CD4-positive, alpha-beta memory T cell (primary cell): ENCODE data around the gene DPP8. TPM values are rescaled to one million over a fixed set of nuclear protein-coding genes. Genes with fewer than 3 reads are reported as not detected.

ENCODE experiments used
- CTCF ChIA-PET: fragments of 350-600 bp; sonication (Branson Sonifier 250); formaldehyde crosslinking; loops from one replicate; lab custom pipeline; 2021; ENCODE audit warnings: inconsistent platforms; ENCODE audit not compliant: partially characterized antibody; lab: Charles Lee
- POLR2A ChIA-PET: fragments of 350-600 bp; sonication (Branson Sonifier 250); formaldehyde crosslinking; loops from one replicate; lab custom pipeline; 2021; ENCODE audit not compliant: partially characterized antibody; lab: Charles Lee
- DNase-seq, 5 donors: peaks; one replicate each; pipeline versions ENCODE4 v3.0.0 to v3.0.0-alpha.2; 2020 to 2022; ENCODE audit warnings: mixed read lengths in 1 of 5
- H3K27ac ChIP-seq: one replicate; pipeline ENCODE4 v1.7.0; 2013; ENCODE audit warnings: low read depth, low read length
- H3K27me3 ChIP-seq: 2 replicates; pipeline ENCODE4 v1.7.0; 2013; ENCODE audit warnings: mild to moderate bottlenecking, low read length, moderate library complexity; ENCODE audit not compliant: insufficient read depth
- H3K36me3 ChIP-seq: 2 replicates; pipeline ENCODE4 v1.7.0; 2013; ENCODE audit warnings: mild to moderate bottlenecking, low read length, moderate library complexity; ENCODE audit not compliant: insufficient read depth
- H3K4me1 ChIP-seq: 2 replicates; pipeline ENCODE4 v1.7.0; 2013; ENCODE audit warnings: mild to moderate bottlenecking, low read length, moderate library complexity; ENCODE audit not compliant: insufficient read depth
- H3K4me3 ChIP-seq, 2 donors: one replicate each; pipeline ENCODE4 v1.7.0; 2013; ENCODE audit warnings: low read length in 2 of 2, mild to moderate bottlenecking in 1 of 2
- H3K9me3 ChIP-seq, 2 donors: one replicate each; pipeline ENCODE4 v1.7.0; 2013; ENCODE audit warnings: low read length in 2 of 2, control low read depth in 1 of 2; ENCODE audit not compliant: control insufficient read depth in 1 of 2
- H3K27ac Mint-ChIP-seq, 7 donors: one replicate each; pipeline ENCODE4 v1.8.0; 2020 to 2021; ENCODE audit warnings: mixed read lengths in 7 of 7, mild to moderate bottlenecking in 6 of 7, inconsistent platforms in 3 of 7, moderate library complexity in 3 of 7
- H3K27me3 Mint-ChIP-seq, 2 donors: one replicate each; pipeline ENCODE4 v1.8.0; 2020 to 2021; ENCODE audit warnings: mixed read lengths in 2 of 2
- H3K36me3 Mint-ChIP-seq, 2 donors: one replicate each; pipeline ENCODE4 v1.8.0; 2020 to 2021; ENCODE audit warnings: mixed read lengths in 2 of 2, inconsistent platforms in 1 of 2, mild to moderate bottlenecking in 1 of 2
- H3K4me1 Mint-ChIP-seq, 4 donors: one replicate each; pipeline ENCODE4 v1.8.0; 2020 to 2021; ENCODE audit warnings: mixed read lengths in 4 of 4, mild to moderate bottlenecking in 1 of 4
- H3K4me3 Mint-ChIP-seq, 8 donors: one replicate each; pipeline ENCODE4 v1.8.0; 2020 to 2021; ENCODE audit warnings: mixed read lengths in 8 of 8, mild to moderate bottlenecking in 7 of 8, moderate library complexity in 6 of 8, inconsistent platforms in 3 of 8
- H3K9me3 Mint-ChIP-seq, 8 donors: one replicate each; pipeline ENCODE4 v1.8.0; 2020 to 2021; ENCODE audit warnings: mixed read lengths in 8 of 8, mild to moderate bottlenecking in 5 of 8, inconsistent platforms in 3 of 8, moderate library complexity in 1 of 8
- intact Hi-C: fragments of 100-400 bp; cut with micrococcal nuclease; formaldehyde crosslinking; loops from one replicate; pipeline ENCODE4 v1.15.1; 2023
- polyA plus RNA-seq, 2 donors: library from polyadenylated mRNA; unstranded; fragments of 300-500 nt; fragmentation: Illumina TruSeq; gene quantifications; one replicate each; pipeline ENCODE4 v1.2.3, GENCODE V29; 2021
- total RNA-seq, 2 experiments: library from RNA; stranded (reverse); gene quantifications; one replicate each; pipeline ENCODE4 v1.2.3, GENCODE V29; 2021

DPP8 gene
- total and polyA plus RNA-seq, 4 experiments from 2014 or later: 39.2 to 58.6 (median 52.8) TPM

DNA sequence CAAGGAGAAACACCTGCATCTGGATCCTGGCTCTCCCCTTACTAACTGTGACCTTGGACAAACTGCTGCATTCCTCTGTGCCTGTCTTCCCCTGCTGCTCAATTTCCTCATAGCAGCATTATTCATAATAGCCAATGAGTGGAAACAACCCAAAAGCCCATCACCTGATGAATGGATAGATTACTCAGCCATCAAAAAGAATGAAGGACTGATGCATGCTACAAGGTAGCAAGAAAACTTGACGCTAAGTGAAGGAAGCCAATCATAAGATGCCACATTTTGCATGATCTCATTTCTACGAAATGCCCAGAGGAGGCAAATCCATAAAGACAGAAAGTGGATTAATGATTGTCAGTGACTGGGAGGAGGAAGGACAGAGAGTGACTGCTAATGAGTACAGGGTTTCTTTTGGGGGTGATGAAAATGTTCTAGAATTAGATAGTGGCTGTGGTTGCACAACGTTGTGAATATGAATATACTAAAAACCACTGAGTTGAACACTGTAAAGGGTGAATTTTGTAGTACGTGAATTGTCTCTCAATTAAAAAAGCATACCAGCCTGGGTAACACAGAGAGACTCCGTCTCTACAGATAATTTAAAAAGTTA is 105.9 kb downstream of the DPP8 start:
- CTCF ChIA-PET: no interaction called here
- no peak overlapping the region for H3K4me3 Mint-ChIP-seq
- Histone ChIP-seq H3K4me1 (no peaks in the 10 kb centered on the region), H3K27me3 (no peaks in the 10 kb centered on the region), H3K36me3 (no peaks in the 10 kb centered on the region), H3K9me3 (no peaks in the 10 kb centered on the region), H3K4me3 (no peak overlapping the region), H3K27ac (no peak overlapping the region)
- POLR2A ChIA-PET: no interaction called here
- DNase-seq: no peak
- no peaks in the 10 kb centered on the region for H3K4me1 Mint-ChIP-seq
- H3K9me3 Mint-ChIP-seq: no peaks in the 10 kb centered on the region
- intact Hi-C loops: no loop called here
- H3K27ac Mint-ChIP-seq: no peak overlapping the region
- peaks cover 12 to 23% of the 10 kb centered on the region in 2 donors for H3K27me3 Mint-ChIP-seq
- H3K36me3 Mint-ChIP-seq: no peaks in the 10 kb centered on the region

DNA sequence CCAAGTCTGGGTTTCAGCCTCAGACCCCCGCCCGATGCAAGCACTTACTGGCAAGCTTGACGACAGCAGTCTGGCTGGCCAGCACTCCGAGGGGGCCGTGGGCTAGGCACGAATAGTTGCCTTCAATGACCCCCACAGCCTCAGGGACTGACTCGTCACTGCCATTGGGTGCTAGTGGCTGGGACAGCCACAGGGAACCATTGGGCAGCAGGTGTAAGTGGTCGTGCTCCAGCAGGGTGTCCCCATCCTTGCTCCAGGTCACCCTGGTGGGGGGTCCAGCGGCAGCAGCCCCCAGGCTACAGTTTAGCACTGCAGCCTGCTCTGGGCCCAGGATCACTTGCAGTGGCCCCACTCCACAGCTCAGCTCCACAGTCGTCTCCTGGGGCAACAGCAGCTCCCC is 106.5 kb downstream of the DPP8 start:
- CTCF ChIA-PET: no interaction called here

DNA sequence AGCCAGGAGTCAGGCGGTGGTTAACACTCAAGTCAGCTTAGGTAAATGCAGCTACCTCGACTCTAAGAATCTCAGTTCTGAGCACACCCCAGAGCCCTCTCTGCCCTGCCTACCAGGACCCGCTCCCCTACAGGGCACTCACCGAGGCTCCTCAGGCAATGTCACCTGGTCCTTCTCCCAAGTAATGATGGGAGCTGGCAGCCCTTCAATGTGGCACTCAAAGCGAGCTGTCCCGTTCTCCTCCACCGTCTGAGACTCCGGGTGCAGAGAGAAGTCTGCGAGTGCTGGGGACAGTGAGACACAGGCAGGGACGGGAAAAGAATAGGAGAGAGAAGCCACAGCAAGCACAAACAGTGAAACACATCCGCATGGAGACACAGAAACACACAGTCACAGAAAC is 107.5 kb downstream of the DPP8 start:
- Histone ChIP-seq H3K27me3 (no peaks in the 10 kb centered on the region), H3K27ac (no peak overlapping the region), H3K4me3 (no peak overlapping the region), H3K4me1 (no peaks in the 10 kb centered on the region), H3K36me3 (no peaks in the 10 kb centered on the region), H3K9me3 (no peaks in the 10 kb centered on the region)
- ChIA-PET POLR2A (no interaction called here), CTCF (interaction anchor here (0.7 kb wide), 1 partner anchor 9 kb away, joined by 3 read pairs; no protein-coding TSS in a partner anchor)
- DNase-seq: no peak
- H3K27me3 Mint-ChIP-seq: peaks cover 10 to 21% of the 10 kb centered on the region in 2 donors
- H3K4me3 Mint-ChIP-seq: no peak overlapping the region
- intact Hi-C loops: no loop called here
- H3K27ac Mint-ChIP-seq: no peak overlapping the region
- H3K36me3 Mint-ChIP-seq: no peaks in the 10 kb centered on the region
- no peaks in the 10 kb centered on the region for H3K9me3 Mint-ChIP-seq
- H3K4me1 Mint-ChIP-seq: no peaks in the 10 kb centered on the region

More for the DNA sequence above, 106.5 kb downstream of the DPP8 start:
- no peaks in the 10 kb centered on the region for H3K9me3 Mint-ChIP-seq
- no peak overlapping the region for H3K27ac ChIP-seq
- no peak for DNase-seq
- H3K36me3 Mint-ChIP-seq: no peaks in the 10 kb centered on the region
- no peaks in the 10 kb centered on the region for H3K9me3 ChIP-seq
- no peaks in the 10 kb centered on the region for H3K36me3 ChIP-seq
- H3K4me3 ChIP-seq: no peak overlapping the region
- no peaks in the 10 kb centered on the region for H3K4me1 ChIP-seq
- H3K27me3 ChIP-seq: no peaks in the 10 kb centered on the region
- H3K27ac Mint-ChIP-seq: no peak overlapping the region
- POLR2A ChIA-PET: no interaction called here
- intact Hi-C loops: no loop called here
- H3K4me3 Mint-ChIP-seq: no peak overlapping the region
- no peaks in the 10 kb centered on the region for H3K4me1 Mint-ChIP-seq
- peaks cover 12 to 21% of the 10 kb centered on the region in 2 donors for H3K27me3 Mint-ChIP-seq

DNA sequence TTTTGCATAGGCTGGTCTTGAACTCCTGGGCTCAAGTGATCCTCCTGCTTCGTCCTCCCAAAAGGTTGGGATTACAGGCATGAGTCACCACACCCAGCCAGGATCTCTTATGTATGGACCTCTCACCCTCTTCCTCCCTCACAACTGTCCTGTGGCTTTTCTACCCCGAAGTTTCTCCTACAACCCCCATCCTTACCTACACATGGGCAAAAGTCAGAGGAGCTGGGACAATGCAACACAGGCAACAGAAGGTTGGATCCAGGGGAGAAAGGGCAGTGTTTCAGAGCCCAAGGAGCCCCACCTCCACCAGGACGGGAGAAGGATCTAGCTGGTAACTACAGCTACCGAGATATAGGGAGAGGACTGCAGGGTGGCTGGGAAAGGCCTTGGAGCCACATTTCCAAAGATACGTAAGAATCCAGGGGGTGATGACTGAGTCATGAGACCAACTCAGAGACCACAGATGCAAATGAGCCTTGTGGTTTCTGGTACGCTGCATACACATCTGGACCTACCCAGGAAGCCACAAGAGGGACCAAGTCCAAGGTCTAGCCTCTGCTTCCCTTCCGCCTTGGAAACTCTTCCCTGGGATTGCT is 108.4 kb downstream of the DPP8 start:
- DNase-seq: no peak
- H3K4me1 Mint-ChIP-seq: no peaks in the 10 kb centered on the region
- POLR2A ChIA-PET: no interaction called here
- no peaks in the 10 kb centered on the region for H3K9me3 Mint-ChIP-seq
- no peaks in the 10 kb centered on the region for H3K36me3 Mint-ChIP-seq
- no peaks in the 10 kb centered on the region for H3K36me3 ChIP-seq
- no peak overlapping the region for H3K4me3 Mint-ChIP-seq
- peaks cover 13 to 26% of the 10 kb centered on the region in 2 donors for H3K27me3 Mint-ChIP-seq
- CTCF ChIA-PET: no interaction called here
- no peaks in the 10 kb centered on the region for H3K27me3 ChIP-seq
- H3K4me1 ChIP-seq: no peaks in the 10 kb centered on the region
- intact Hi-C loops: no loop called here
- no peaks in the 10 kb centered on the region for H3K9me3 ChIP-seq
- no peak overlapping the region for H3K27ac Mint-ChIP-seq
- no peak overlapping the region for H3K4me3 ChIP-seq
- no peak overlapping the region for H3K27ac ChIP-seq

DNA sequence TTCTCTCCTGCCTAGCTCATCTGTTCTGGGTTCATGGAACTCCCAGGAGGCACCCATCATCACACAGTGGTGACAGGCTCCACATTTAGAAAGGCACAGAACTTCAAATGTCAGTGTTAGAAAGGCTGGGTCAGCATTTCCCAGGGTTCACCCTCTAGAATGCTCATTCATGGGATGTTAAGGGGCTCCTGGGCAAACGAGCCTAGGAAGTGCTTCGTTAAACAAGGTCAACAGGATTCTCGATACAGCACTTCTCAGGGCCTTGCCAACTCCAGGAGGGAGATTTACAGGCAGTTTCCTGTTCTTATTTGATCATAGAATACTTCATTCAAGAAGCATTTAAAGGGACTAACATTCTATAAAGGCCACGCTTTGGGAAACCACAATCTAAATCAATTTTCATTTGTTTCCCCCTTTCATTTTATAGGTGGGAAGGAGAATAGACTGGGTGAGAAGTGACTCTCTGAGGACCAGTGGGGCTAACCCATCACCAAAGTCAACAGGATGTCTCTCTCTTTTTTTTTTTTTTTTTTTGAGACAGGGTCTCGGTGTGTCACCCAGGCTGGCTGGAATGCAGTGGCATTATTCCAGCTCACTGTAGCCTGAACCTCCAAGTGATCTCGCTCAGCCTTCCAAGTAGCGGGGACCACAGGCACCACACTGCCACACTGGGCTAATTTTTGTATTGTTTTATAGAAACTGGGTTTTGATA is 109.0 kb downstream of the DPP8 start:
- ChIA-PET POLR2A (no interaction called here), CTCF (no interaction called here)
- Mint-ChIP-seq H3K36me3 (no peaks in the 10 kb centered on the region), H3K4me1 (no peaks in the 10 kb centered on the region), H3K9me3 (no peaks in the 10 kb centered on the region), H3K27me3 (peaks cover 13 to 31% of the 10 kb centered on the region in 2 donors), H3K27ac (no peak overlapping the region), H3K4me3 (no peak overlapping the region)
- Histone ChIP-seq H3K4me3 (no peak overlapping the region), H3K27ac (no peak overlapping the region), H3K4me1 (no peaks in the 10 kb centered on the region), H3K36me3 (no peaks in the 10 kb centered on the region), H3K9me3 (no peaks in the 10 kb centered on the region), H3K27me3 (no peaks in the 10 kb centered on the region)
- DNase-seq: no peak
- intact Hi-C loops: no loop called here

DNA sequence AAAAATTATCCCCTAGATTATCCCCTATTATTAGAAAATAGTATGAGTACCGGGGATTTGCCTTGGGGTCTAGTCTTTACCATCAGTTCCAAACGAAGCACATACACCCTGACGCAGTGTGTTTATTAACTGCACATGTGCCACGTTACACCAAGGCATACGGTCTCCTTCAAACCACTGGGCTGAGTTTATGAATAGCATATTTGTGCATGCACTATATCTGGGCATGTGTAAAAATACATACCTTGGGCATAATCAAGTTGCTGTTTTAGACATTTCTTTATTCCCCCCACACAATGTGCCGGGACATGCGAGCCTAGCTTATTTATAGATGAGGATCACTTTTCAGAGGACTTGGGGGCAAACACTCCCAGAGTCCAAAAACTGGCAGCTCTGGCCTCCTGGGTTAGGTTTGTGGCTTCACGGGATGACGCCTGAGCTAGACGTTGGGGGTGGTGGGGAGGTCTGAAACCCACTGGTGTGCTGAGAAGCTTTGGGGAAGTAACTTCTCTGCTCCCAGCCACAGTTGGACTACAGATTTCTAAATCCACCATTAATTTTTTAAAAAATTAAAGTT is 111.0 kb downstream of the DPP8 start:
- H3K4me3 ChIP-seq: no peak overlapping the region
- H3K27ac ChIP-seq: no peak overlapping the region
- no peak overlapping the region for H3K27ac Mint-ChIP-seq
- CTCF ChIA-PET: interaction anchor here (1.5 kb wide), 1 partner anchor 20 kb away, joined by 3 read pairs; no protein-coding TSS in a partner anchor
- H3K27me3 ChIP-seq: peaks cover 3% of the 10 kb centered on the region
- no peaks in the 10 kb centered on the region for H3K4me1 ChIP-seq
- no peak for DNase-seq
- intact Hi-C loops: no loop called here
- peaks cover 19 to 31% of the 10 kb centered on the region in 2 donors for H3K27me3 Mint-ChIP-seq
- H3K9me3 ChIP-seq: no peaks in the 10 kb centered on the region
- H3K9me3 Mint-ChIP-seq: no peaks in the 10 kb centered on the region
- H3K36me3 Mint-ChIP-seq: no peaks in the 10 kb centered on the region
- no peak overlapping the region for H3K4me3 Mint-ChIP-seq
- POLR2A ChIA-PET: no interaction called here
- H3K4me1 Mint-ChIP-seq: no peaks in the 10 kb centered on the region
- no peaks in the 10 kb centered on the region for H3K36me3 ChIP-seq

DNA sequence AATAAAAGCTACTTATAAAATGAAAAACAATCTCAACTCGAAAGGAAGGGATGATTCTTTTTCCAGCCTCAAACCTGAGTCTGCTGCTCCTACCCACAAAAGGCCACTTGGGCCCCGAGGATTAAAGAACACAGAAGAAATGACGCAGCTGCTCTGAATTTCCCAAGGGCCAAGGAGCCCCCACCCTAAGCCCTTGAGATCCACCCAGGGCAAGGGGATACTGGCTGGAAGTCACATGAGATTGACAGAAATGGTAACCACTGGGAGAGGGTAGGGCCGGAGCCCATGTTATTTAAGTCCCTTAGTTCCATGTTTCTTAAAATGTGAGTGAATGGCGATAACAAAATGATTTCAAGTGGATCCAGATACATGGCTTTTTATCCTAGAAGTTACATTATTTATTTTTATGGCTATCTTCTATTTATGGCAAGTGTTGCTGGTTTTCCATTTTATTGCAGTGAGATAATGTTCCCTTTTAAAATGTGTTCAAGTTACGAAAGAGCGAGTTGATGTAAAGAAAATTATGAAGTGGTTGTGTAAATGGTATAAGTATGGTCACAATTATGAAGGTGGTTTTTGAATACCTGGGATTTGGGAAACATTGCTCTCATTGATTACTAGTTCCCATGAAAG is 111.6 kb downstream of the DPP8 start:
- H3K4me1 ChIP-seq: no peaks in the 10 kb centered on the region
- Mint-ChIP-seq H3K4me3 (no peak overlapping the region), H3K27me3 (peaks cover 20 to 34% of the 10 kb centered on the region in 2 donors), H3K4me1 (no peaks in the 10 kb centered on the region), H3K27ac (no peak overlapping the region), H3K9me3 (no peaks in the 10 kb centered on the region), H3K36me3 (no peaks in the 10 kb centered on the region)
- no peak for DNase-seq
- no peak overlapping the region for H3K4me3 ChIP-seq
- no peaks in the 10 kb centered on the region for H3K36me3 ChIP-seq
- intact Hi-C loops: no loop called here
- no peaks in the 10 kb centered on the region for H3K9me3 ChIP-seq
- CTCF ChIA-PET: interaction anchor here (1.0 to 1.5 kb wide), 2 partner anchors 20 to 87 kb away, joined by 3 to 4 read pairs; no protein-coding TSS in a partner anchor
- no peak overlapping the region for H3K27ac ChIP-seq
- peaks cover 3% of the 10 kb centered on the region for H3K27me3 ChIP-seq
- POLR2A ChIA-PET: no interaction called here
